Smooth muscle cell (in vitro differentiated cells): Measurements from ENCODE around the gene PGPEP1. TPM values are rescaled to one million over a fixed set of nuclear protein-coding genes. Genes with fewer than 3 reads are reported as not detected.

ENCODE experiments used
- DNase-seq: peaks from one replicate; lab custom pipeline; 2025; ENCODE audit not compliant: unreplicated experiment; lab: John Stamatoyannopoulos, UW
- H2AFZ ChIP-seq: fragments of 200-600 bp; sonication (generic); 2 replicates; pipeline ENCODE4 v1.6.0; 2016; ENCODE audit warnings: antibody characterized with exemption, low read depth, mild to moderate bottlenecking
- H3F3A ChIP-seq: fragments of 200-600 bp; sonication (generic); 2 replicates; pipeline ENCODE4 v1.6.0; 2017; ENCODE audit warnings: antibody characterized with exemption, low read depth
- H3K27ac ChIP-seq: fragments of 200-600 bp; sonication (generic); 2 replicates; pipeline ENCODE4 v1.5.1; 2016; ENCODE audit warnings: low read depth, mild to moderate bottlenecking
- H3K27me3 ChIP-seq: fragments of 200-600 bp; sonication (generic); 2 replicates; pipeline ENCODE4 v1.6.1; 2016; ENCODE audit warnings: low read depth, mild to moderate bottlenecking
- H3K36me3 ChIP-seq: fragments of 200-600 bp; sonication (generic); 2 replicates; pipeline ENCODE4 v1.5.1; 2016; ENCODE audit warnings: low read depth
- H3K4me1 ChIP-seq: fragments of 200-600 bp; sonication (generic); 2 replicates; pipeline ENCODE4 v1.5.1; 2016; ENCODE audit warnings: low read depth
- H3K4me2 ChIP-seq: fragments of 200-600 bp; sonication (generic); 2 replicates; pipeline ENCODE4 v1.6.0; 2016; ENCODE audit warnings: mild to moderate bottlenecking
- H3K4me3 ChIP-seq: fragments of 200-600 bp; sonication (generic); 2 replicates; pipeline ENCODE4 v1.5.1; 2016; ENCODE audit warnings: mild to moderate bottlenecking
- H3K79me2 ChIP-seq: fragments of 200-600 bp; sonication (generic); 2 replicates; pipeline ENCODE4 v1.6.0; 2016; ENCODE audit warnings: low read depth, mild to moderate bottlenecking
- H3K9ac ChIP-seq: fragments of 200-600 bp; sonication (generic); 2 replicates; pipeline ENCODE4 v1.6.0; 2016; ENCODE audit warnings: low read depth
- H3K9me3 ChIP-seq: fragments of 200-600 bp; sonication (generic); replicated peaks from 2 replicates; pipeline ENCODE4 v1.5.1; 2016; ENCODE audit warnings: low read depth
- H4K20me1 ChIP-seq: fragments of 200-600 bp; sonication (generic); 2 replicates; pipeline ENCODE4 v1.6.0; 2016; ENCODE audit warnings: low read depth
- WGBS: methylation state at CpG from one replicate; pipeline ENCODE4 v1.1.7; 2016; ENCODE audit warnings: low lambda C conversion rate; 5-methylcytosine and 5-hydroxymethylcytosine counted together
- polyA plus RNA-seq: library from polyadenylated mRNA; unstranded; fragments of >200 nt; fragmentation: Nextera tagmentation; extraction: Ambion mirVana; gene quantifications from 2 replicates; pipeline ENCODE4 v1.2.1, GENCODE V29; 2016
- total RNA-seq: library from RNA; depleted of rRNA; stranded (reverse); fragments of >200 nt; gene quantifications from 2 replicates; pipeline ENCODE4 v1.2.3, GENCODE V29; 2014
- TF ChIP-seq, protein P1 (sequence below): fragments of 200-600 bp; sonication (generic); IDR thresholded peaks from 2 replicates; pipeline ENCODE4 v1.5.1; 2017; ENCODE audit warnings: borderline replicate concordance, mild to moderate bottlenecking, antibody characterized with exemption; ENCODE audit not compliant: insufficient read depth, poor library complexity, severe bottlenecking

The PGPEP1 gene
- total and polyA plus RNA-seq, 2 experiments from 2014 or later = 4.5 to 11.7 TPM

DNA sequence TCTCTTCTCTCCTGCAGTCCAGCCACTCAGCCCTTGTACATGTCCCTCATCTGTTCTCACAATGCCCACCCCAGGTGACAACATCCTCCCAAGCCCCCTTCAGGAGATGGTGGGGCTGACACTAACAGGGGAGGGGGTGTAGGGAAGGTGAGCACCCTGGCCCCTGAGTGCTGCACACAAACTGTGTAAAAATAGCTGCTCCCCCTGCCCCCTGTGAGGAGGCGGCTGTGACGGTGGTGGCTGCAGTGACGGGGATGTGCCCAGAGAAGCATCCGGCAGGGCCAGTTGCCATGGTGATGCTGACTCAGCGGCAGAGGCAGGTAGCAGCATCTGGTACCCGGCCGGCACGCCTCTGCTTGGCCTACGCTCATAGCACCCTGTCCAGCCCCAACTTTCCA, 45.9 kb upstream of the PGPEP1 start:
- Histone ChIP-seq H3K79me2 (no peaks in the 10 kb centered on the region), H3F3A (peaks cover 18% of the 10 kb centered on the region), H3K27me3 (no peaks in the 10 kb centered on the region), H2AFZ (no peak overlapping the region), H3K9ac (no peak overlapping the region), H3K36me3 (no peaks in the 10 kb centered on the region), H3K9me3 (no peaks in the 10 kb centered on the region), H3K27ac (no peak overlapping the region), H3K4me3 (no peak overlapping the region), H3K4me2 (no peak overlapping the region), H4K20me1 (no peaks in the 10 kb centered on the region), H3K4me1 (peaks cover 10% of the 10 kb centered on the region)
- DNase-seq = no peak
- TF ChIP-seq, protein P1, sequence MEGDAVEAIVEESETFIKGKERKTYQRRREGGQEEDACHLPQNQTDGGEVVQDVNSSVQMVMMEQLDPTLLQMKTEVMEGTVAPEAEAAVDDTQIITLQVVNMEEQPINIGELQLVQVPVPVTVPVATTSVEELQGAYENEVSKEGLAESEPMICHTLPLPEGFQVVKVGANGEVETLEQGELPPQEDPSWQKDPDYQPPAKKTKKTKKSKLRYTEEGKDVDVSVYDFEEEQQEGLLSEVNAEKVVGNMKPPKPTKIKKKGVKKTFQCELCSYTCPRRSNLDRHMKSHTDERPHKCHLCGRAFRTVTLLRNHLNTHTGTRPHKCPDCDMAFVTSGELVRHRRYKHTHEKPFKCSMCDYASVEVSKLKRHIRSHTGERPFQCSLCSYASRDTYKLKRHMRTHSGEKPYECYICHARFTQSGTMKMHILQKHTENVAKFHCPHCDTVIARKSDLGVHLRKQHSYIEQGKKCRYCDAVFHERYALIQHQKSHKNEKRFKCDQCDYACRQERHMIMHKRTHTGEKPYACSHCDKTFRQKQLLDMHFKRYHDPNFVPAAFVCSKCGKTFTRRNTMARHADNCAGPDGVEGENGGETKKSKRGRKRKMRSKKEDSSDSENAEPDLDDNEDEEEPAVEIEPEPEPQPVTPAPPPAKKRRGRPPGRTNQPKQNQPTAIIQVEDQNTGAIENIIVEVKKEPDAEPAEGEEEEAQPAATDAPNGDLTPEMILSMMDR = no peak
- WGBS = 64% methylated on average over 9 of the region's 9 CpGs

DNA sequence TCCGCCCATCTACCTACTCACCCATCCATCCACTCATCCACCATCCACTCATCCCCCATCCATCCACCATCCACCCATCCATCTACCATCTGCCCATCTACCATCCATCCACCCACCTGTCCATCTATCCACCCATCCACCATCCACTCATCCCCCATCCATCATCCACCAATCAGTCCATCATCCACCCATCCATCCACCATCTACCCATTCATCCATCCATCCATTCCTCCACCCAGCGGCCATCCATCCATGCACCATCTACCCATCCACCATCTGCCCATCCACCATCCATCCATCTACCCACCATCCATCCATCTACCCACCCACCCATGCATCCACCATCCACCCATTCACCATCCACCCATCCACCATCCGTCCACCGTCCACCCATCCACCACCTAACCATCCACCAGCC, 45.4 kb upstream of the PGPEP1 start:
- Histone ChIP-seq H3F3A (peaks cover 13% of the 10 kb centered on the region), H3K27ac (no peak overlapping the region), H3K4me2 (no peak overlapping the region), H3K9ac (no peak overlapping the region), H3K9me3 (no peaks in the 10 kb centered on the region), H3K27me3 (no peaks in the 10 kb centered on the region), H4K20me1 (no peaks in the 10 kb centered on the region), H3K4me3 (no peak overlapping the region), H3K79me2 (no peaks in the 10 kb centered on the region), H3K4me1 (peaks cover 10% of the 10 kb centered on the region), H2AFZ (no peak overlapping the region), H3K36me3 (no peaks in the 10 kb centered on the region)
- TF ChIP-seq, protein P1 = no peak
- 81% methylated on average over 4 of the region's 4 CpGs for WGBS
- no peak for DNase-seq

DNA sequence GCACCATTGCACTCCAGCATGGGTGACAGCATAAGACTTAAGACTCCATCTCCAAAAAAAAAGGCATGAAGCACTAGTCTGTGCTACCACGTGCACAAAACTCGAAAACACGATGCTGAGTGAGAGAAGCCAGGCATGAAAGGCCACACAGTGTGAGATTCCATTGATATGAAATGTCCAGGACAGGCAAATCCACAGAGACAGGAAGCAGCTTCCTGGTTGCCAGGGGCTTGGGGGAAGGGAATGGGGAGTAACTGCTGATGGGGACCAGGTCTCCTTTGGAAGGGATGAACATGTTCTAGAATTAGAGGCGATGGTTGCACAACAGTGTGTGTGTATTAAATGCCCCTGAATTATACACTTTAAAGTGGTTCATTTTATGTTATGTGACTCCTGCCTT, 43.1 kb upstream of the PGPEP1 start:
- Histone ChIP-seq H3K4me2 (no peak overlapping the region), H3K9me3 (no peaks in the 10 kb centered on the region), H3K79me2 (no peaks in the 10 kb centered on the region), H3K4me1 (peaks cover 7% of the 10 kb centered on the region), H4K20me1 (no peaks in the 10 kb centered on the region), H3F3A (no peaks in the 10 kb centered on the region), H3K9ac (no peak overlapping the region), H3K36me3 (no peaks in the 10 kb centered on the region), H3K4me3 (no peak overlapping the region), H3K27me3 (no peaks in the 10 kb centered on the region), H2AFZ (no peak overlapping the region), H3K27ac (no peak overlapping the region)
- TF ChIP-seq, protein P1 = no peak
- 33% methylated on average over 4 of the region's 4 CpGs for WGBS
- no peak for DNase-seq

DNA sequence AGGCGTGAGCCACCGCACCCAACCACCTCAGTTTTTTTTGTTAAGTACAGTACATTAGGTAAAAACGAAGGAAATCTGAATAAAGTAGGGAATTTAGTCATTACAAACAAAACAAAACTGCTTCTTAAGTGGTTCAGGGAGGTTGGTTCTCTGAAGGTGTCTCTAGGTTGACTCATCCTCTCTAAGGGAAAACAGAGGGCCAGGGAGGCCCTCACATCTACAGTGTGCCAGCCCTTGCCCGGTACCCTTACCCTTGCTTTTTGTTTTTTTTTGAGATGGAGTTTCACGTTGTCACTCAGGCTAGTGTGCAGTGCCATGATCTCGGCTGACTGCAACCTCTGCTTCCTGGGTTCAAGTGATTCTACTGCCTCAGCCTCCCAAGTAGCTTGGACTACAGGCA, 41.8 kb upstream of the PGPEP1 start:
- no peaks in the 10 kb centered on the region for H3K27me3 ChIP-seq
- no peaks in the 10 kb centered on the region for H3K36me3 ChIP-seq
- no peaks in the 10 kb centered on the region for H4K20me1 ChIP-seq
- DNase-seq = no peak
- no peaks in the 10 kb centered on the region for H3K4me1 ChIP-seq
- TF ChIP-seq, protein P1 = no peak
- H3K9ac ChIP-seq = no peak overlapping the region
- H2AFZ ChIP-seq = no peak overlapping the region
- H3F3A ChIP-seq = no peaks in the 10 kb centered on the region
- no peak overlapping the region for H3K4me3 ChIP-seq
- H3K4me2 ChIP-seq = no peak overlapping the region
- H3K9me3 ChIP-seq = no peaks in the 10 kb centered on the region
- no peak overlapping the region for H3K27ac ChIP-seq
- 85% methylated on average over 6 of the region's 6 CpGs for WGBS
- H3K79me2 ChIP-seq = no peaks in the 10 kb centered on the region
